Measurements from ENCODE around the gene COL20A1. TPM values are rescaled to one million over a fixed set of nuclear protein-coding genes. Genes with fewer than 3 reads are reported as not detected.

Gene COL20A1
- polyA plus RNA-seq, 3 donors, result 0.42 to 0.65 (median 0.46) TPM

- DNase-seq (ENCODE audit: low read depth in 3 of 3, low spot score in 2 of 3), result no peak
Measured at GRCh38 chr20:63317061-63317460, 24.1 kb downstream of the COL20A1 start.

- DNase-seq (ENCODE audit: low read depth in 3 of 3, low spot score in 2 of 3), result no peak
Measured at GRCh38 chr20:63317601-63318291, 24.8 kb downstream of the COL20A1 start.

- DNase-seq (ENCODE audit: low read depth in 3 of 3, low spot score in 2 of 3), result no peak
Measured at GRCh38 chr20:63318391-63319163, 25.6 kb downstream of the COL20A1 start.

- no peak for DNase-seq (ENCODE audit: low read depth in 3 of 3, low spot score in 2 of 3)
Measured at GRCh38 chr20:63319164-63320040, 26.4 kb downstream of the COL20A1 start.

GRCh38 chr20:63320041-63320511, 27.1 kb downstream of the COL20A1 start:
- no peak for DNase-seq (ENCODE audit: low read depth in 3 of 3, low spot score in 2 of 3)

GRCh38 chr20:63320616-63321147, 27.7 kb downstream of the COL20A1 start:
- no peak for DNase-seq (ENCODE audit: low read depth in 3 of 3, low spot score in 2 of 3)

- no peak for DNase-seq (ENCODE audit: low read depth in 3 of 3, low spot score in 2 of 3)
Measured at GRCh38 chr20:63321148-63321831, 28.3 kb downstream of the COL20A1 start.

- DNase-seq (ENCODE audit: low read depth in 3 of 3, low spot score in 2 of 3), result no peak
Measured at GRCh38 chr20:63322146-63322932, 29.4 kb downstream of the COL20A1 start.

GRCh38 chr20:63322933-63323273, 29.9 kb downstream of the COL20A1 start:
- DNase-seq (ENCODE audit: low read depth in 3 of 3, low spot score in 2 of 3), result no peak

GRCh38 chr20:63323357-63323981, 30.5 kb downstream of the COL20A1 start:
- DNase-seq (ENCODE audit: low read depth in 3 of 3, low spot score in 2 of 3), result no peak

- no peak for DNase-seq (ENCODE audit: low read depth in 3 of 3, low spot score in 2 of 3)
Measured at GRCh38 chr20:63325021-63325471, 32.1 kb downstream of the COL20A1 start.

GRCh38 chr20:63325554-63326313, 32.7 kb downstream of the COL20A1 start:
- DNase-seq (ENCODE audit: low read depth in 3 of 3, low spot score in 2 of 3), result no peak

GRCh38 chr20:63326314-63327230, 33.6 kb downstream of the COL20A1 start:
- DNase-seq (ENCODE audit: low read depth in 3 of 3, low spot score in 2 of 3), result no peak

- no peak for DNase-seq (ENCODE audit: low read depth in 3 of 3, low spot score in 2 of 3)
Measured at GRCh38 chr20:63327231-63327745, 34.3 kb downstream of the COL20A1 start.

GRCh38 chr20:63328026-63328700, 35.2 kb downstream of the COL20A1 start:
- DNase-seq (ENCODE audit: low read depth in 3 of 3, low spot score in 2 of 3), result no peak

- DNase-seq (ENCODE audit: low read depth in 3 of 3, low spot score in 2 of 3), result no peak
Measured at GRCh38 chr20:63328718-63329275, 35.8 kb downstream of the COL20A1 start.
